Ovary (tissue), 9 donors: Measurements from ENCODE around the gene LBHD1. TPM values are rescaled to one million over a fixed set of nuclear protein-coding genes. Genes with fewer than 3 reads are reported as not detected.
A peak's percentile ranks its signal among the peaks of the same experiment; 100 is the strongest.

ENCODE experiments used
- DNase-seq, 5 donors: peaks; one replicate each; pipeline ENCODE4 v3.0.0-alpha.2; 2019 to 2020
- H3K27ac ChIP-seq, 2 donors: fragments of 200-600 bp; one replicate each; pipeline versions ENCODE4 v1.5.1 to v1.8.0; 2019 to 2022
- H3K27me3 ChIP-seq: fragments of 200-600 bp; one replicate; pipeline ENCODE4 v1.8.0; 2022
- H3K36me3 ChIP-seq: fragments of 200-600 bp; sonication (generic); one replicate; pipeline ENCODE4 v1.5.1; 2019
- H3K4me1 ChIP-seq: one replicate; pipeline ENCODE4 v1.8.1; 2013; ENCODE audit warnings: mild to moderate bottlenecking, moderate library complexity; ENCODE audit not compliant: insufficient read depth
- H3K4me3 ChIP-seq: fragments of 200-600 bp; sonication (generic); one replicate; pipeline ENCODE4 v1.5.1; 2017
- H3K9me3 ChIP-seq, 2 donors: fragments of 200-600 bp in 1 of 2; sonication (generic) in 1 of 2; one replicate each; pipeline versions ENCODE4 v1.5.1 to v1.8.1; 2013 to 2019; ENCODE audit warnings: mild to moderate bottlenecking in 1 of 2, moderate library complexity in 1 of 2
- EP300 ChIP-seq: sonication (generic); formaldehyde crosslinking; IDR thresholded peaks from one replicate; pipeline ENCODE4 v1.6.1; 2017; ENCODE audit warnings: antibody characterized with exemption
- POLR2A ChIP-seq: fragments of 450-650 bp; IDR thresholded peaks from one replicate; pipeline ENCODE4 v1.6.1; 2017; ENCODE audit warnings: antibody characterized with exemption, mild to moderate bottlenecking, moderate library complexity
- WGBS, 3 donors: extraction: QIAGEN DNeasy Blood & Tissue Kit in 1 of 3; methylation state at CpG; one replicate each; pipeline versions ENCODE4 v1.1.5 to v1.1.7; 2013 to 2017; 5-methylcytosine and 5-hydroxymethylcytosine counted together
- intact Hi-C, 4 donors: fragments of 100-400 bp; cut with DNase I; formaldehyde crosslinking; loops; one replicate each; pipeline versions ENCODE4 v1.11.0 to v1.15.1; 2022 to 2023
- polyA plus RNA-seq, 2 donors: library from polyadenylated mRNA; stranded (reverse); fragments of 200-250 nt in 1 of 2; fragments of 350-450 nt in 1 of 2; fragmentation: Illumina TruSeq in 1 of 2; extraction: RNeasy Lipid Tissue Mini Kit (QIAGEN cat#74804) in 1 of 2; gene quantifications; one replicate each; pipeline ENCODE4 v1.2.3, GENCODE V29; 2013 to 2014
- total RNA-seq, 7 donors: library from RNA; depleted of rRNA in 2 of 7; stranded (reverse); fragments of >200 nt in 2 of 7; fragmentation: NEBNext Ultra II Directional in 3 of 7; extraction: Animal tissue kit (Norgen Biotek cat#: 25700) in 3 of 7; gene quantifications; one replicate each; pipeline versions ENCODE4 v1.1.0 to v1.2.4, GENCODE V29; 2016 to 2023
- TF ChIP-seq, protein P1 (sequence below), 3 donors: fragments of 450-650 bp in 2 of 3; fragments of 200-600 bp in 1 of 3; IDR thresholded peaks; one replicate each; pipeline versions ENCODE4 v1.5.1 to v1.8.0; 2016 to 2022; ENCODE audit warnings: antibody characterized with exemption in 3 of 3, mild to moderate bottlenecking in 1 of 3
- donor health status: DM: no; HTN: no; CAD: no; lungs with moderate emphysema.
- donor health status: DM: no; HTN: no; CAD: no.
- donor health status: Bipolar disorder and iron deficiency.
- donor health status: DM: yes; HTN: yes; CAD: no.
- donor health status: DM: no; HTN: no; CAD: no.
- donor health status: DM: yes; HTN: yes; CAD: no.

The LBHD1 gene
- total and polyA plus RNA-seq, 9 donors: 2.4 to 6.0 (median 4.6) TPM

DNA sequence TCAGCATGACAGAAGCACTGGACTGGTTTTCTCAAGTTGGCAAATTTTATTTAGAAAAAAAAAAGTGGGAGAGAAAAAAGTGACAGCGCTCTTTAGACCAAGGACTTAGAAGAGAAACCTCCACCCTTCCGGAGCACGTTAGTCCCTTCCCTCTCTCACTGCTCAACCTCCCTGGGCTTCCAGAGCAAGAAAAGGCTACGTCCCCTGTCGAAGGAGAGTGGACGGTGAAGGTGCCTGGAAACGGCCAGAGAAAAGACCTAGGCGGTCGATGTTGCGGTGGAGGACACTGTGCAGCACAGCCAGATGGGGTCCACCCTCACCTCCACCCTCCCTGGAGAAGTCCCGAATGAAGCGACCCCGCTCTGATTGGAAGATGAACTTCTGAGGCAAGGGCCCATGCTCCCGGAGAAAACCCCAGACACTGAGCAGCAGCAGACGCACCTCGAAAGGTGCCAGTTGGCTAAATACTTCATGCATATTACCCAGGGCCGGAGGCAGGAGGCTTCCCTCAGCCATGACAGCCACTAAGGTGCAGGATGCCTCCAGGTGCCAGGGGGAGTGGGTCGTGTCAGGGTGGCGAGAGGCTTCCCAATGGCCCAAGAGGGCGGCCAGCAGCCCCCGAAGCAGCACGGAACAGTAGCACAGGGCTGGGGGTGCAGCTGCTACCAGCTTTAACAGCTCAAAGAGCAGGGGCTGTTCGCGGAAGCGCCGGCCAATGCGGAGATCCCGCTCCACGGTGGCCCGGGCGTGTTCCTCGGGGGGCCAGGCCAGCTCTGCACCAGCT lies 25.1 kb downstream of the LBHD1 start:
- H3K4me1 ChIP-seq: peaks cover 4% of the 10 kb centered on the region
- no peaks in the 10 kb centered on the region for H3K9me3 ChIP-seq
- no peak overlapping the region for H3K4me3 ChIP-seq
- H3K36me3 ChIP-seq: peaks cover 2% of the 10 kb centered on the region
- H3K27ac ChIP-seq: no peak overlapping the region
- 50 to 56% (median 53%) methylated on average over 32 of the region's 32 CpGs for WGBS, 3 donors
- DNase-seq: peak in 1 of 5 donors; percentile 54
- intact Hi-C loops: loop anchor here in 1 of 4 donors (2.0 kb wide), 1 partner anchor 24 kb away; no protein-coding TSS in a partner anchor
- no peaks in the 10 kb centered on the region for H3K27me3 ChIP-seq
- TF ChIP-seq, protein P1, sequence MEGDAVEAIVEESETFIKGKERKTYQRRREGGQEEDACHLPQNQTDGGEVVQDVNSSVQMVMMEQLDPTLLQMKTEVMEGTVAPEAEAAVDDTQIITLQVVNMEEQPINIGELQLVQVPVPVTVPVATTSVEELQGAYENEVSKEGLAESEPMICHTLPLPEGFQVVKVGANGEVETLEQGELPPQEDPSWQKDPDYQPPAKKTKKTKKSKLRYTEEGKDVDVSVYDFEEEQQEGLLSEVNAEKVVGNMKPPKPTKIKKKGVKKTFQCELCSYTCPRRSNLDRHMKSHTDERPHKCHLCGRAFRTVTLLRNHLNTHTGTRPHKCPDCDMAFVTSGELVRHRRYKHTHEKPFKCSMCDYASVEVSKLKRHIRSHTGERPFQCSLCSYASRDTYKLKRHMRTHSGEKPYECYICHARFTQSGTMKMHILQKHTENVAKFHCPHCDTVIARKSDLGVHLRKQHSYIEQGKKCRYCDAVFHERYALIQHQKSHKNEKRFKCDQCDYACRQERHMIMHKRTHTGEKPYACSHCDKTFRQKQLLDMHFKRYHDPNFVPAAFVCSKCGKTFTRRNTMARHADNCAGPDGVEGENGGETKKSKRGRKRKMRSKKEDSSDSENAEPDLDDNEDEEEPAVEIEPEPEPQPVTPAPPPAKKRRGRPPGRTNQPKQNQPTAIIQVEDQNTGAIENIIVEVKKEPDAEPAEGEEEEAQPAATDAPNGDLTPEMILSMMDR (IDR thresholded peaks at IDR 0.05): no peak
- no peak for TF ChIP-seq POLR2A
- no peak for TF ChIP-seq EP300

DNA sequence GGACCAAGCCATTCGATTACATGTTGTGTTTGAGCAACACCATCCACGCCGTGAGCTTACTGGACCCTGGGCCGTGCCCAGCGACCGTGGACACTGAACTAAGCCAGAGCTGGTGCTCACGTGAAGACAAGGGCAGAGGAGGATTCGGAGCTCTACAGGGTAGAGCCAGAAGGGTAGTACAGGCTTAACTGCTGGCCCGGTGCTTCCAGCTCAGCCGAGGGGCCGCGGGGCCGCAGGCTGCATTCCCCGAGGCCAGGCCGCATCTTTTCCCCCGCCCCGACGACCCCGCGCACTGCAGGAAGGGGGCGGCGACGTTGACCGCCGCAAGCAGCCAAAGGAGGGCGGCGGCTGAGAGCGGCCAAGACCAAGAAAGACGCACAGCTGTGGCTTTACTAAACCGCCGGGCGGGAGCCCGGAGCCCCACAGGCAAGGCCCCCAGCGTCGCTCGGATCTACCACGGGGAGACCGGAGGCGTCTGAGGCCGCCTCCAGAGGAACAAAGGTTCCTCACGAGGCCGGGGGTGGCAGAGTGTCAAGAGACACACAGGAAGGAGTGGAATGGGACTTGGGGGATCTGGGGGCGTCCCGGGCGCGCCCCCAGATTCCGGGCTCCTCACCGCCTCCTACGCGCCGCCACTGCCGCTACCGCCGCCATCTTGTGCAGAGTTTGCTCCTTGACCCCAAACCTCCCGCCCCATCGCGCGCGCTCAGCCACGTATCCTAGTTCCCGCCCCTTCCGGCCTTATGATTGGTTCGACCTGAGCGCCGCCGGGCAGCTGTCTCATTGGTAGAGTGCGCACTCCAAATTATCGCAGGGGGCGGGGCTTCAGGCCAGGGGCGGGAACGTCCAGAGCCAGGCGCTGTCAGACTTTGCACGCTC lies 25.9 kb downstream of the LBHD1 start, which contains the start of gene GANAB:
Gene GANAB (minus strand): TSS at position 668 of the 879 bp plus-strand sequence. CDS start 14 bp downstream, at position 654.
- peak within 1 kb of the TSS; percentile 85 for H3K4me3 ChIP-seq
- TF ChIP-seq POLR2A: peak; percentile 81
- TF ChIP-seq, protein P1 (IDR thresholded peaks at IDR 0.05): no peak
- peaks cover 2% of the 10 kb centered on the region for H3K36me3 ChIP-seq
- H3K27ac ChIP-seq: peak within 1 kb of the TSS; percentile 69 to 87
- peak; percentile 98 to 99 (median 99) for DNase-seq
- H3K27me3 ChIP-seq: no peaks in the 10 kb centered on the region
- intact Hi-C loops: loop anchor here in 1 of 4 donors (2.0 kb wide), 1 partner anchor 23 kb away; no protein-coding TSS in a partner anchor
- no peaks in the 10 kb centered on the region for H3K9me3 ChIP-seq
- 0% methylated on average over 61 to 73 of the region's 73 CpGs for WGBS, 3 donors
- peaks cover 4% of the 10 kb centered on the region for H3K4me1 ChIP-seq

DNA sequence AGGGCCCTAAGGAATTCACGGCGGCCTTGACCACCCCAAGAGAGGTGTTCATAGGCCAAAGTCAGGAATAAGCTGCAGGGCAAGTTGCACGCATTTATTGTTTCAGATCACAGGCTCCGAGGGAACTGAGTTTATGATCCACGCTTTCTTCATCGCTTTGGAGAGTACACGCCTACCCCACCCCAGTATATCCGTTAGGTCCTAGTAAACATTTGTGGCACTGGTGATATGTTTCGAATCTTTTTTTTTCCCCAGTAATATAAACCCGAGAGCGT lies 26.5 kb downstream of the LBHD1 start:
- WGBS, 3 donors: 7 to 11% (median 7%) methylated on average over 11 of the region's 11 CpGs
- peaks cover 2% of the 10 kb centered on the region for H3K36me3 ChIP-seq

DNA sequence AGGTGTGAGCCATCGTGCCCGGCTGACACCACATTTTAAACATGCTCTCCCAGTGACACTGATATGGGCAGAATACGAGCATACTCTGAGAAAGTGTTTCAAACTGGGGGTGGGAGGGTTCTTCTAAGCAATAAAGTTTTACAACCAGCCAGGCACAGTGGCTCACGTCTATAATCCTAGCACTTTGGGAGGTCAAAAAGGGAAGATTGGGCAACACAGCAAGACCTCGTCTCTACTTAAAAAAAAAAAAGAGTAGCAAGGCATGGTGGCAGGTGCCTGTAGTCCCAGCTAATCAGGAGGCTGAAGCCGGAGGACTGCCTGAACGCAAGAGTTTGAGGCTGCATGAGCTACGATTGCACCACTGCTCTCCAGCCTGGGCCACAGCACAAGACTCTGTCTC lies 27.8 kb downstream of the LBHD1 start:
- Histone ChIP-seq H3K27ac (no peak overlapping the region), H3K9me3 (no peaks in the 10 kb centered on the region), H3K4me3 (no peak overlapping the region), H3K4me1 (peaks cover 4% of the 10 kb centered on the region), H3K27me3 (no peaks in the 10 kb centered on the region), H3K36me3 (peaks cover 2% of the 10 kb centered on the region)
- intact Hi-C loops: no loop called here
- TF ChIP-seq EP300 (no peak), POLR2A (no peak)
- TF ChIP-seq, protein P1 (IDR thresholded peaks at IDR 0.05): no peak
- no peak for DNase-seq
- 70 to 81% (median 78%) methylated on average over 8 of the region's 8 CpGs for WGBS, 3 donors

More for the DNA sequence above, 26.5 kb downstream of the LBHD1 start:
- TF ChIP-seq EP300: no peak
- H3K27me3 ChIP-seq: no peaks in the 10 kb centered on the region
- peaks cover 4% of the 10 kb centered on the region for H3K4me1 ChIP-seq
- intact Hi-C loops: no loop called here
- peak overlapping the region; percentile 85 for H3K4me3 ChIP-seq
- DNase-seq: no peak
- no peaks in the 10 kb centered on the region for H3K9me3 ChIP-seq
- H3K27ac ChIP-seq: peak overlapping the region in 1 of 2 donors; percentile 87
